A549 (cell line): Measurements from ENCODE around the gene LCNL1. TPM values are rescaled to one million over a fixed set of nuclear protein-coding genes. Genes with fewer than 3 reads are reported as not detected.

Experiments used
- ATAC-seq, 2 experiments: fragments of 200-7000 bp in 1 of 2; fragments of >200 bp in 1 of 2; cut with Nextera tagmentation in 1 of 2; cut with Tn5 transposase in 1 of 2; 3 replicates each; pipeline versions ENCODE4 v1.8.0 to v1.9.1; 2018 to 2020; ENCODE audit warnings: mild to moderate bottlenecking in 1 of 2, moderate library complexity in 1 of 2
- CTCF ChIA-PET: fragments of 300-600 bp; sonication (Branson Sonifier 250); formaldehyde crosslinking; extraction: SDS; loops from one replicate; lab custom pipeline; 2021; ENCODE audit warnings: antibody characterized with exemption, inconsistent platforms; lab: Yijun Ruan, JAX
- POLR2A ChIA-PET: fragments of 350-600 bp; formaldehyde crosslinking; extraction: SDS; loops from one replicate; lab custom pipeline; 2021; ENCODE audit warnings: antibody characterized with exemption, inconsistent platforms; lab: Yijun Ruan, JAX
- DNase-seq, 2 experiments: peaks; one replicate each; pipeline versions ENCODE4 v3.0.0 to v3.0.0-alpha.2; 2011 to 2016; ENCODE audit warnings: low read depth in 1 of 2, low spot score in 1 of 2
- FAIRE-seq: peaks from 2 replicates; lab custom pipeline; 2011; peaks lifted over from hg19 to GRCh38; lab: Jason Lieb, UNC
- H3K27ac ChIP-seq, 2 experiments: fragments of >200 bp; sonication (Bioruptor Twin); formaldehyde crosslinking; 3 replicates each; pipeline ENCODE4 v1.5.1; 2016 to 2017
- H3K4me1 ChIP-seq: fragments of >200 bp; sonication (Bioruptor Twin); formaldehyde crosslinking; 3 replicates; pipeline ENCODE4 v1.6.1; 2016
- H3K4me2 ChIP-seq: fragments of >200 bp; sonication (Bioruptor Twin); formaldehyde crosslinking; 3 replicates; pipeline ENCODE4 v1.6.1; 2016
- H3K4me3 ChIP-seq: fragments of >200 bp; sonication (Bioruptor Twin); formaldehyde crosslinking; 3 replicates; pipeline ENCODE4 v1.5.1; 2016
- H3K9me3 ChIP-seq: fragments of >200 bp; sonication (Bioruptor Twin); formaldehyde crosslinking; 3 replicates; pipeline ENCODE4 v1.6.1; 2016
- BCL3 ChIP-seq: fragments of >200 bp; sonication (Bioruptor Twin); formaldehyde crosslinking; IDR thresholded peaks from 3 replicates; pipeline ENCODE4 v1.6.1; 2016
- CBX2 ChIP-seq: fragments of 200-600 bp; sonication (generic); IDR thresholded peaks from 2 replicates; pipeline ENCODE4 v1.6.1; 2016; ENCODE audit warnings: low read depth, mild to moderate bottlenecking, borderline replicate concordance
- CEBPB ChIP-seq, 2 experiments: fragments of >200 bp in 1 of 2; sonication (Bioruptor Twin) in 1 of 2; formaldehyde crosslinking in 1 of 2; IDR thresholded peaks; 2 replicates each; pipeline ENCODE4 v1.6.1; 2012 to 2016
- CHD2 ChIP-seq: fragments of 150-350 bp; IDR thresholded peaks from 2 replicates; pipeline ENCODE4 v1.6.1; 2014; ENCODE audit warnings: low read length; ENCODE audit not compliant: partially characterized antibody
- EHMT2 ChIP-seq: fragments of 200-600 bp; sonication (generic); IDR thresholded peaks from 2 replicates; pipeline ENCODE4 v1.6.1; 2016; ENCODE audit warnings: antibody characterized with exemption, low read depth, mild to moderate bottlenecking, moderate library complexity
- ELK1 ChIP-seq: fragments of 150-350 bp; IDR thresholded peaks from 2 replicates; pipeline ENCODE4 v1.6.1; 2014; ENCODE audit warnings: low read depth, mild to moderate bottlenecking, low read length
- FOSB ChIP-seq: fragments of 250-450 bp; sonication (Bioruptor Pico); IDR thresholded peaks from 2 replicates; pipeline ENCODE4 v1.5.0; 2020; ENCODE audit warnings: mild to moderate bottlenecking, moderate library complexity
- FOSL2 ChIP-seq, 2 experiments: fragments of 450-650 bp in 1 of 2; fragments of >200 bp in 1 of 2; sonication (Bioruptor Twin) in 1 of 2; formaldehyde crosslinking; IDR thresholded peaks; 2 replicates each; pipeline versions ENCODE4 v1.5.0 to v1.6.1; 2016 to 2020; ENCODE audit warnings: mild to moderate bottlenecking in 1 of 2, moderate library complexity in 1 of 2
- GATA3 ChIP-seq: IDR thresholded peaks from 2 replicates; pipeline ENCODE4 v1.6.1; 2012; ENCODE audit warnings: borderline replicate concordance
- HEYL ChIP-seq: fragments of 250-450 bp; sonication (Bioruptor Pico); IDR thresholded peaks from 2 replicates; pipeline ENCODE4 v1.8.0; 2021; ENCODE audit warnings: mild to moderate bottlenecking, moderate library complexity
- JUN ChIP-seq, 2 experiments: fragments of >200 bp; sonication (Bioruptor Twin); formaldehyde crosslinking; IDR thresholded peaks; 2 replicates in 1 of 2; 3 replicates in 1 of 2; pipeline ENCODE4 v1.6.1; 2016 to 2017
- JUNB ChIP-seq: fragments of >200 bp; sonication (Bioruptor Twin); formaldehyde crosslinking; IDR thresholded peaks from 2 replicates; pipeline ENCODE4 v1.6.1; 2016
- MAFK ChIP-seq: fragments of 450-650 bp; IDR thresholded peaks from 2 replicates; pipeline ENCODE4 v1.6.1; 2014; ENCODE audit not compliant: partially characterized antibody
- MAZ ChIP-seq: fragments of 150-350 bp; IDR thresholded peaks from 2 replicates; pipeline ENCODE4 v1.6.1; 2014; ENCODE audit warnings: antibody characterized with exemption, low read depth, low read length, borderline replicate concordance
- MYC ChIP-seq: IDR thresholded peaks from 2 replicates; pipeline ENCODE4 v1.6.1; 2012; ENCODE audit warnings: mild to moderate bottlenecking, inconsistent platforms, low read length, improper control_type of control experiment, borderline replicate concordance
- NPAS2 ChIP-seq: fragments of 250-450 bp; sonication (Bioruptor Pico); IDR thresholded peaks from 2 replicates; pipeline ENCODE4 v1.8.0; 2022; ENCODE audit warnings: mild to moderate bottlenecking, moderate library complexity, borderline replicate concordance
- RARB ChIP-seq: fragments of 250-450 bp; sonication (Bioruptor Pico); IDR thresholded peaks from 2 replicates; pipeline ENCODE4 v1.8.0; 2021; ENCODE audit warnings: mild to moderate bottlenecking, moderate library complexity
- RFX5 ChIP-seq: fragments of 450-650 bp; IDR thresholded peaks from 2 replicates; pipeline ENCODE4 v1.7.1; 2014; ENCODE audit warnings: antibody characterized with exemption, mild to moderate bottlenecking, moderate library complexity
- SREBF2 ChIP-seq: fragments of 450-650 bp; IDR thresholded peaks from 2 replicates; pipeline ENCODE4 v1.6.1; 2014; ENCODE audit warnings: mild to moderate bottlenecking, moderate library complexity
- TFCP2L1 ChIP-seq: fragments of 250-450 bp; sonication (Bioruptor Pico); IDR thresholded peaks from 2 replicates; pipeline ENCODE4 v1.5.0; 2021; ENCODE audit warnings: mild to moderate bottlenecking
- TP53 ChIP-seq: fragments of 250-450 bp; sonication (Bioruptor Pico); IDR thresholded peaks from 2 replicates; pipeline ENCODE4 v1.5.0; 2021; ENCODE audit warnings: mild to moderate bottlenecking, moderate library complexity
- ZFP36 ChIP-seq: fragments of 450-650 bp; IDR thresholded peaks from 2 replicates; pipeline ENCODE4 v1.6.1; 2014; ENCODE audit warnings: borderline replicate concordance; ENCODE audit not compliant: partially characterized antibody
- WGBS: methylation state at CpG from one replicate; pipeline ENCODE4 v1.1.6; 2017; ENCODE audit errors: missing lambda C conversion rate; 5-methylcytosine and 5-hydroxymethylcytosine counted together
- polyA plus RNA-seq, 4 experiments: library from polyadenylated mRNA; depleted of rRNA in 3 of 4; stranded (reverse); fragments of >200 nt; fragmentation: RNase III in 1 of 4; extraction: RNeasy Plus Mini Kit Qiagen cat#74134 plus additional on column Dnase treatment in 1 of 4; gene quantifications; 2 replicates in 3 of 4; 3 replicates in 1 of 4; pipeline ENCODE4 v1.2.3, GENCODE V29; 2011 to 2017
- TF ChIP-seq, protein P1 (sequence below): fragments of >200 bp; sonication (Bioruptor Twin); formaldehyde crosslinking; IDR thresholded peaks from 3 replicates; pipeline ENCODE4 v1.5.1; 2016
- TF ChIP-seq, protein P2 (sequence below): fragments of 250-450 bp; sonication (Bioruptor Pico); IDR thresholded peaks from 2 replicates; pipeline ENCODE4 v1.5.0; 2021; ENCODE audit warnings: mild to moderate bottlenecking, moderate library complexity, borderline replicate concordance
- TF ChIP-seq, protein P3 (sequence below): IDR thresholded peaks from 2 replicates; pipeline ENCODE4 v1.6.1; 2012; ENCODE audit warnings: low read depth, borderline replicate concordance
- TF ChIP-seq, protein P4 (sequence below): fragments of 200-600 bp; sonication (generic); IDR thresholded peaks from 2 replicates; pipeline ENCODE4 v1.6.1; 2016; ENCODE audit warnings: antibody characterized with exemption, mild to moderate bottlenecking, moderate library complexity

The LCNL1 gene
- polyA plus RNA-seq, 2 of the 4 experiments (the other 2 are of a cell fraction) = 0.08 to 0.19 TPM

DNA sequence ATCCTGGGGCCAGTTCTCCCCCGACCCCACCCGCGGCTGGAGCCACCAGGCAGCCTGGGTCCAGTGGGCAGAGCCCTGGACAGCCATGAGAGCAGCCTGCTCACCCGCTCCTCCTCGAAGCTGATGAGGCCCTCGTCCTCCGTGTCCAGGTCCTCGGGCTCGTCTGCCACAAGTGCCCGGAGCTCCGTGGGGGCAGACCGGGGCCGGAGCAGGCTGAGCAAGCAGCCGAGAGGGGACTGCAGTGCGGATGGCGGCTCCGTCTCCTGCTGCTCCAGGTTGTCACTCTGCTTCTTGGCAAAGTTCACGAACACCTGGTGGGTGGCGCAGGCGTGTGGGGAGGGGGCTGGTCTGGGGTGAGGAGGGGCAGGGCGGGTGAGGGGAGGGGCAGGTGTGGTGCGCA, 25.5 kb downstream of the LCNL1 start:
- Histone ChIP-seq H3K4me2 (no peak overlapping the region), H3K4me3 (no peak overlapping the region), H3K27ac (no peak overlapping the region), H3K9me3 (no peaks in the 10 kb centered on the region), H3K4me1 (peaks cover 5% of the 10 kb centered on the region; the same call in 2 of the 3 replicates)
- WGBS = 82% methylated on average over 14 of the region's 22 CpGs
- peak in 1 of 2 experiments; percentile 6; a peak in 2 of 6 replicates for ATAC-seq
- TF ChIP-seq EHMT2 (no peak), ZFP36 (no peak), BCL3 (no peak), NPAS2 (CRISPR knock-in tag) (no peak), TFCP2L1 (no peak), JUNB (no peak), CBX2 (no peak), RFX5 (no peak), HEYL (CRISPR knock-in tag) (no peak), CHD2 (no peak), CEBPB (IDR thresholded peaks at IDR 0.05) (no peak), FOSL2 (IDR thresholded peaks at IDR 0.05) (no peak), FOSL2 (CRISPR knock-in tag; IDR thresholded peaks at IDR 0.05) (no peak)
- no peak for DNase-seq
- no peak for FAIRE-seq
- POLR2A ChIA-PET = no interaction called here
- CTCF ChIA-PET = interaction anchor here (1.3 to 2.9 kb wide), 2 partner anchors 21 to 27 kb away, joined by 7 to 13 read pairs; no protein-coding TSS in a partner anchor

DNA sequence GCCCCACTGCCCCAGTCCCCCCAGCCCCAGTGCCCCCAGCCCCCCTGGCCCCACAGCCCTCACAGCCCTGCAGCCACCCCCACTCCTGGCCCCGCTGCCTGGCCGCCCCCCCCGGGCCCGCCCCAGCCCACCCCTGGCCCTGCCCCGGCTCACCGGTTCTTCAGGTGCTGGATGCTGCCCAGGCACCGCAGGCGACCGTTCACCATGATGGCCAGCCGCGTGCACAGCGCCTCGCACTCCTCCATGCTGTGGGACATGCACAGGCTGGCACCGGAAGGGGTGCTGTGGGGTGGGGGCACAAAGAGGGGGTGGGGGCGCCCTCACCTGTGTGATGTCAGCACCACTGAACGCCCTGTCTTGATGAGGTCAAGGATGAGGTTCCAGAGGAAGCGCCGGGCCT, 26.4 kb downstream of the LCNL1 start:
- peaks cover 5% of the 10 kb centered on the region; the same call in 2 of the 3 replicates for H3K4me1 ChIP-seq
- H3K4me3 ChIP-seq = no peak overlapping the region
- no peak for DNase-seq
- ChIA-PET POLR2A (interaction anchor here (0.6 kb wide), 1 partner anchor 17 kb away, joined by 3 read pairs; the partner anchor contains the start of gene PAXX), CTCF (interaction anchor here (1.0 to 2.9 kb wide), 3 partner anchors 18 to 26 kb away, joined by 4 to 13 read pairs (median 4); no protein-coding TSS in a partner anchor)
- no peak for FAIRE-seq
- ATAC-seq = no peak
- H3K9me3 ChIP-seq = no peaks in the 10 kb centered on the region
- no peak overlapping the region for H3K4me2 ChIP-seq
- TF ChIP-seq CBX2 (no peak), ELK1 (no peak), MAFK (no peak), RARB (no peak), GATA3 (no peak), HEYL (CRISPR knock-in tag) (no peak), MAZ (no peak), MYC (no peak), SREBF2 (no peak), FOSB (CRISPR knock-in tag) (no peak), JUN (IDR thresholded peaks at IDR 0.05) (no peak), TP53 (CRISPR knock-in tag) (no peak)
- TF ChIP-seq, protein P1, sequence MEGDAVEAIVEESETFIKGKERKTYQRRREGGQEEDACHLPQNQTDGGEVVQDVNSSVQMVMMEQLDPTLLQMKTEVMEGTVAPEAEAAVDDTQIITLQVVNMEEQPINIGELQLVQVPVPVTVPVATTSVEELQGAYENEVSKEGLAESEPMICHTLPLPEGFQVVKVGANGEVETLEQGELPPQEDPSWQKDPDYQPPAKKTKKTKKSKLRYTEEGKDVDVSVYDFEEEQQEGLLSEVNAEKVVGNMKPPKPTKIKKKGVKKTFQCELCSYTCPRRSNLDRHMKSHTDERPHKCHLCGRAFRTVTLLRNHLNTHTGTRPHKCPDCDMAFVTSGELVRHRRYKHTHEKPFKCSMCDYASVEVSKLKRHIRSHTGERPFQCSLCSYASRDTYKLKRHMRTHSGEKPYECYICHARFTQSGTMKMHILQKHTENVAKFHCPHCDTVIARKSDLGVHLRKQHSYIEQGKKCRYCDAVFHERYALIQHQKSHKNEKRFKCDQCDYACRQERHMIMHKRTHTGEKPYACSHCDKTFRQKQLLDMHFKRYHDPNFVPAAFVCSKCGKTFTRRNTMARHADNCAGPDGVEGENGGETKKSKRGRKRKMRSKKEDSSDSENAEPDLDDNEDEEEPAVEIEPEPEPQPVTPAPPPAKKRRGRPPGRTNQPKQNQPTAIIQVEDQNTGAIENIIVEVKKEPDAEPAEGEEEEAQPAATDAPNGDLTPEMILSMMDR = no peak
- TF ChIP-seq, protein P2, sequence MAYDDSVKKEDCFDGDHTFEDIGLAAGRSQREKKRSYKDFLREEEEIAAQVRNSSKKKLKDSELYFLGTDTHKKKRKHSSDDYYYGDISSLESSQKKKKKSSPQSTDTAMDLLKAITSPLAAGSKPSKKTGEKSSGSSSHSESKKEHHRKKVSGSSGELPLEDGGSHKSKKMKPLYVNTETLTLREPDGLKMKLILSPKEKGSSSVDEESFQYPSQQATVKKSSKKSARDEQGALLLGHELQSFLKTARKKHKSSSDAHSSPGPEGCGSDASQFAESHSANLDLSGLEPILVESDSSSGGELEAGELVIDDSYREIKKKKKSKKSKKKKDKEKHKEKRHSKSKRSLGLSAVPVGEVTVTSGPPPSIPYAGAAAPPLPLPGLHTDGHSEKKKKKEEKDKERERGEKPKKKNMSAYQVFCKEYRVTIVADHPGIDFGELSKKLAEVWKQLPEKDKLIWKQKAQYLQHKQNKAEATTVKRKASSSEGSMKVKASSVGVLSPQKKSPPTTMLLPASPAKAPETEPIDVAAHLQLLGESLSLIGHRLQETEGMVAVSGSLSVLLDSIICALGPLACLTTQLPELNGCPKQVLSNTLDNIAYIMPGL (CRISPR knock-in tag) = no peak
- TF ChIP-seq, protein P3, sequence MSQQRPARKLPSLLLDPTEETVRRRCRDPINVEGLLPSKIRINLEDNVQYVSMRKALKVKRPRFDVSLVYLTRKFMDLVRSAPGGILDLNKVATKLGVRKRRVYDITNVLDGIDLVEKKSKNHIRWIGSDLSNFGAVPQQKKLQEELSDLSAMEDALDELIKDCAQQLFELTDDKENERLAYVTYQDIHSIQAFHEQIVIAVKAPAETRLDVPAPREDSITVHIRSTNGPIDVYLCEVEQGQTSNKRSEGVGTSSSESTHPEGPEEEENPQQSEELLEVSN = no peak
- TF ChIP-seq, protein P4, sequence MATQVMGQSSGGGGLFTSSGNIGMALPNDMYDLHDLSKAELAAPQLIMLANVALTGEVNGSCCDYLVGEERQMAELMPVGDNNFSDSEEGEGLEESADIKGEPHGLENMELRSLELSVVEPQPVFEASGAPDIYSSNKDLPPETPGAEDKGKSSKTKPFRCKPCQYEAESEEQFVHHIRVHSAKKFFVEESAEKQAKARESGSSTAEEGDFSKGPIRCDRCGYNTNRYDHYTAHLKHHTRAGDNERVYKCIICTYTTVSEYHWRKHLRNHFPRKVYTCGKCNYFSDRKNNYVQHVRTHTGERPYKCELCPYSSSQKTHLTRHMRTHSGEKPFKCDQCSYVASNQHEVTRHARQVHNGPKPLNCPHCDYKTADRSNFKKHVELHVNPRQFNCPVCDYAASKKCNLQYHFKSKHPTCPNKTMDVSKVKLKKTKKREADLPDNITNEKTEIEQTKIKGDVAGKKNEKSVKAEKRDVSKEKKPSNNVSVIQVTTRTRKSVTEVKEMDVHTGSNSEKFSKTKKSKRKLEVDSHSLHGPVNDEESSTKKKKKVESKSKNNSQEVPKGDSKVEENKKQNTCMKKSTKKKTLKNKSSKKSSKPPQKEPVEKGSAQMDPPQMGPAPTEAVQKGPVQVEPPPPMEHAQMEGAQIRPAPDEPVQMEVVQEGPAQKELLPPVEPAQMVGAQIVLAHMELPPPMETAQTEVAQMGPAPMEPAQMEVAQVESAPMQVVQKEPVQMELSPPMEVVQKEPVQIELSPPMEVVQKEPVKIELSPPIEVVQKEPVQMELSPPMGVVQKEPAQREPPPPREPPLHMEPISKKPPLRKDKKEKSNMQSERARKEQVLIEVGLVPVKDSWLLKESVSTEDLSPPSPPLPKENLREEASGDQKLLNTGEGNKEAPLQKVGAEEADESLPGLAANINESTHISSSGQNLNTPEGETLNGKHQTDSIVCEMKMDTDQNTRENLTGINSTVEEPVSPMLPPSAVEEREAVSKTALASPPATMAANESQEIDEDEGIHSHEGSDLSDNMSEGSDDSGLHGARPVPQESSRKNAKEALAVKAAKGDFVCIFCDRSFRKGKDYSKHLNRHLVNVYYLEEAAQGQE = no peak
- WGBS = 90% methylated on average over 9 of the region's 18 CpGs
- H3K27ac ChIP-seq = no peak overlapping the region
